GM12878 (cell line): ENCODE measurements around the gene RPUSD3. TPM values are rescaled to one million over a fixed set of nuclear protein-coding genes. Genes with fewer than 3 reads are reported as not detected.
A peak's percentile ranks its signal among the peaks of the same experiment; 100 is the strongest.

Source experiments
- ATF3 ChIP-seq: IDR thresholded peaks from 2 replicates; pipeline ENCODE4 v1.6.1; 2011; ENCODE audit warnings: low read depth, mild to moderate bottlenecking, low read length, moderate library complexity, borderline replicate concordance; ENCODE audit errors: extremely low read depth
- BHLHE40 ChIP-seq, 2 experiments: fragments of 450-650 bp in 1 of 2; IDR thresholded peaks; 2 replicates each; pipeline ENCODE4 v1.6.1; 2011 to 2017; ENCODE audit warnings: low read depth in 2 of 2, borderline replicate concordance in 1 of 2, improper control_type of control experiment in 1 of 2, low read length in 1 of 2, mild to moderate bottlenecking in 1 of 2
- CBX5 ChIP-seq: sonication (generic); IDR thresholded peaks from 2 replicates; pipeline ENCODE4 v1.6.1; 2016; ENCODE audit warnings: low read depth, moderate library complexity, mild to moderate bottlenecking, inconsistent platforms
- CREB1 ChIP-seq: IDR thresholded peaks from 2 replicates; pipeline ENCODE4 v1.6.1; 2012; ENCODE audit warnings: low read depth, mild to moderate bottlenecking, inconsistent platforms
- DPF2 ChIP-seq: fragments of 450-650 bp; IDR thresholded peaks from 2 replicates; pipeline ENCODE4 v1.6.1; 2017; ENCODE audit warnings: mild to moderate bottlenecking
- EGR1 ChIP-seq, 2 experiments: IDR thresholded peaks; 1 replicate in 1 of 2; 2 replicates in 1 of 2; pipeline ENCODE4 v1.6.1; 2011 to 2012; ENCODE audit warnings: low read depth in 2 of 2, low read length in 2 of 2, borderline replicate concordance in 1 of 2, mild to moderate bottlenecking in 1 of 2, moderate library complexity in 1 of 2
- ESRRA ChIP-seq: IDR thresholded peaks from 2 replicates; pipeline ENCODE4 v1.6.1; 2012; ENCODE audit warnings: mild to moderate bottlenecking, low read length, improper control_type of control experiment
- HDGF ChIP-seq: fragments of 450-650 bp; IDR thresholded peaks from 2 replicates; pipeline ENCODE4 v1.6.1; 2016; ENCODE audit warnings: antibody characterized with exemption
- IRF3 ChIP-seq: fragments of 450-650 bp; IDR thresholded peaks from 2 replicates; pipeline ENCODE4 v1.6.1; 2014; ENCODE audit warnings: mild to moderate bottlenecking
- NFIC ChIP-seq: IDR thresholded peaks from 2 replicates; pipeline ENCODE4 v1.6.1; 2012; ENCODE audit warnings: low read depth, mild to moderate bottlenecking, inconsistent platforms, low read length, moderate library complexity
- NR2C2 ChIP-seq: IDR thresholded peaks from 2 replicates; pipeline ENCODE4 v1.6.1; 2011; ENCODE audit warnings: borderline replicate concordance, low read depth; ENCODE audit not compliant: control insufficient read depth, insufficient read length
- RB1 ChIP-seq: fragments of 450-650 bp; formaldehyde crosslinking; IDR thresholded peaks from 2 replicates; pipeline ENCODE4 v1.6.1; 2017; ENCODE audit warnings: mild to moderate bottlenecking, borderline replicate concordance
- RBBP5 ChIP-seq: fragments of 200-600 bp; sonication (generic); conservative IDR thresholded peaks from 2 replicates; pipeline ENCODE4 v1.6.1; 2016
- RELA ChIP-seq: fragments of 450-650 bp; IDR thresholded peaks from 2 replicates; pipeline ENCODE4 v1.8.0; 2014; ENCODE audit warnings: borderline replicate concordance; ENCODE audit not compliant: partially characterized antibody
- SREBF2 ChIP-seq: IDR thresholded peaks from 2 replicates; pipeline ENCODE4 v1.6.1; 2012; ENCODE audit warnings: mild to moderate bottlenecking, low read length
- SRF ChIP-seq, 2 experiments: IDR thresholded peaks; 2 replicates each; pipeline ENCODE4 v1.6.1; 2011; ENCODE audit warnings: low read depth in 2 of 2, low read length in 2 of 2, mild to moderate bottlenecking in 1 of 2, moderate library complexity in 1 of 2
- STAT1 ChIP-seq: fragments of 450-650 bp; conservative IDR thresholded peaks from 2 replicates; pipeline ENCODE4 v1.6.1; 2014; ENCODE audit warnings: antibody characterized with exemption, mild to moderate bottlenecking
- TBL1XR1 ChIP-seq: IDR thresholded peaks from 2 replicates; pipeline ENCODE4 v1.6.1; 2012; ENCODE audit warnings: low read depth, low read length, improper control_type of control experiment
- TCF12 ChIP-seq: IDR thresholded peaks from 2 replicates; pipeline ENCODE4 v1.6.1; 2011; ENCODE audit warnings: low read depth, mild to moderate bottlenecking, low read length
- TCF7 ChIP-seq: IDR thresholded peaks from 2 replicates; pipeline ENCODE4 v1.6.1; 2014; ENCODE audit warnings: antibody characterized with exemption, borderline replicate concordance
- ZNF24 ChIP-seq: fragments of 450-650 bp; IDR thresholded peaks from 2 replicates; pipeline ENCODE4 v1.6.1; 2017; ENCODE audit warnings: antibody characterized with exemption, mild to moderate bottlenecking
- ZNF592 ChIP-seq: fragments of 450-650 bp; IDR thresholded peaks from 2 replicates; pipeline ENCODE4 v1.6.1; 2017; ENCODE audit warnings: mild to moderate bottlenecking, moderate library complexity
- polyA plus RNA-seq, 11 experiments: library from polyadenylated mRNA; depleted of rRNA in 4 of 11; unstranded in 6 of 11; stranded (reverse) in 5 of 11; fragments of >200 nt; fragmentation: Nextera tagmentation in 4 of 11; fragmentation: Illumina TruSeq in 1 of 11; extraction: Ambion mirVana in 4 of 11; extraction: Trizol in 1 of 11; gene quantifications; 1 replicate in 1 of 11; 2 replicates in 10 of 11; pipeline versions ENCODE4 v1.2.1 to v1.2.3, GENCODE V29; 2011 to 2016; ENCODE audit warnings: inconsistent platforms in 2 of 11, missing spikeins in 2 of 11, low read depth in 1 of 11
- total RNA-seq, 4 experiments: library from RNA; depleted of rRNA in 3 of 4; stranded (reverse); fragments of >200 nt in 3 of 4; fragmentation: Illumina TruSeq in 1 of 4; extraction: Trizol in 1 of 4; gene quantifications; 2 replicates each; pipeline versions ENCODE4 v1.2.1 to v1.2.3, GENCODE V29; 2013 to 2021
- TF ChIP-seq, protein P1 (sequence below): IDR thresholded peaks from 2 replicates; pipeline ENCODE4 v1.6.1; 2012; ENCODE audit warnings: low read depth, low read length, improper control_type of control experiment

RPUSD3 gene
- total and polyA plus RNA-seq, 10 of the 15 experiments (the other 5 are each of a cell fraction or from before 2014, with no cell fraction given) = 6.4 to 72.9 (median 41.8) TPM

GRCh38 chr3:9792405-9793160, 51.2 kb downstream of the RPUSD3 start, which contains the start of the genes ARPC4 and TADA3 (continued):
- TF ChIP-seq IRF3 = peak; percentile 59; the same call in 1 of the 2 replicates
- peak; percentile 80 for TF ChIP-seq RELA
- no peak; the same call in 1 of the 2 replicates for TF ChIP-seq DPF2
- TF ChIP-seq ESRRA = no peak
- TF ChIP-seq STAT1 = peak; percentile 61; the same call in 1 of the 2 replicates
- TF ChIP-seq ATF3 = no peak
- TF ChIP-seq CREB1 = peak; percentile 49
- TF ChIP-seq NR2C2 = no peak
- no peak for TF ChIP-seq RBBP5
- TF ChIP-seq NFIC = no peak; the same call in 1 of the 2 replicates
- TF ChIP-seq ZNF592 = no peak
- TF ChIP-seq TCF12 = 0 out of 2 replicates have a peak, but pooled peaks have one; percentile 29
- TF ChIP-seq, protein P1, sequence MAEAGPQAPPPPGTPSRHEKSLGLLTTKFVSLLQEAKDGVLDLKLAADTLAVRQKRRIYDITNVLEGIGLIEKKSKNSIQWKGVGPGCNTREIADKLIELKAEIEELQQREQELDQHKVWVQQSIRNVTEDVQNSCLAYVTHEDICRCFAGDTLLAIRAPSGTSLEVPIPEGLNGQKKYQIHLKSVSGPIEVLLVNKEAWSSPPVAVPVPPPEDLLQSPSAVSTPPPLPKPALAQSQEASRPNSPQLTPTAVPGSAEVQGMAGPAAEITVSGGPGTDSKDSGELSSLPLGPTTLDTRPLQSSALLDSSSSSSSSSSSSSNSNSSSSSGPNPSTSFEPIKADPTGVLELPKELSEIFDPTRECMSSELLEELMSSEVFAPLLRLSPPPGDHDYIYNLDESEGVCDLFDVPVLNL = no peak
- TF ChIP-seq EGR1 (IDR thresholded peaks at IDR 0.05; ENCODE audit: borderline replicate concordance in 1 of 2, low read depth in 2 of 2, low read length in 2 of 2) = peak in 1 of 2 experiments; percentile 97; a peak in 2 of 3 replicates
- TF ChIP-seq TBL1XR1 = peak; percentile 36; the same call in 1 of the 2 replicates
- no peak; the same call in 1 of the 2 replicates for TF ChIP-seq HDGF
- TF ChIP-seq SREBF2 = no peak
- no peak for TF ChIP-seq CBX5
- peak; percentile 98 for TF ChIP-seq BHLHE40 (IDR thresholded peaks at IDR 0.05; ENCODE audit: borderline replicate concordance in 1 of 2, low read depth in 2 of 2, low read length in 1 of 2)
- peak; percentile 61; the same call in 1 of the 2 replicates for TF ChIP-seq RB1
- no peak for TF ChIP-seq ZNF24
- TF ChIP-seq TCF7 = no peak
- peak; percentile 96 to 97 for TF ChIP-seq SRF (IDR thresholded peaks at IDR 0.05; ENCODE audit: low read depth in 2 of 2, low read length in 2 of 2)
